HL-60 (cell line): ENCODE data around the gene ANKRD55.

Source experiments
- GABPA ChIP-seq: IDR thresholded peaks from 2 replicates; pipeline ENCODE4 v1.6.1; 2012; ENCODE audit warnings: low read depth
- POLR2AphosphoS5 ChIP-seq: IDR thresholded peaks from 2 replicates; pipeline ENCODE4 v1.6.1; 2012; ENCODE audit warnings: low read depth
- TF ChIP-seq, protein P1 (sequence below): IDR thresholded peaks from one replicate; pipeline ENCODE4 v1.5.1; 2011; ENCODE audit warnings: low read length, control low read depth, inconsistent platforms; ENCODE audit not compliant: insufficient read depth
- TF ChIP-seq, protein P2 (sequence below): IDR thresholded peaks from 2 replicates; pipeline ENCODE4 v1.6.1; 2012; ENCODE audit warnings: low read depth; ENCODE audit not compliant: insufficient replicate concordance

DNA sequence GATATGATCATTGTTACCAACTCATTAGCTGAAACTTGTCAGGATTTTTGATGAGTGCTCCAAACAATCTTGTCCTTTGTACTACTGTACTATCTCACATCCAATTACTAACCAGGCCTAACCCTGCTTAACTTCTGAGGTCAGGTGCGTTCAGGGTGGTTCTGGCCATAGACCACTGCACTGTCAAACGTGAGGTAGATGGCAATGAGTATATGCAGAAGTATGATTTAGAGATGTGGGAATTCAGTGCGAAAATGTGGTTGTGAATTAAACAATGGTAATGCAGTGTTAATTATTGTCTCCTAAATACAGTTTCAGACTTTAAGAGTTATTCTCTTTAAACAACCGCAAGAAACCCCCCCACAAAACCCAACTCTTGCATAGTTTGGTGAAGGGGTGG, 86.5 kb downstream of the ANKRD55 start:
- TF ChIP-seq, protein P1, sequence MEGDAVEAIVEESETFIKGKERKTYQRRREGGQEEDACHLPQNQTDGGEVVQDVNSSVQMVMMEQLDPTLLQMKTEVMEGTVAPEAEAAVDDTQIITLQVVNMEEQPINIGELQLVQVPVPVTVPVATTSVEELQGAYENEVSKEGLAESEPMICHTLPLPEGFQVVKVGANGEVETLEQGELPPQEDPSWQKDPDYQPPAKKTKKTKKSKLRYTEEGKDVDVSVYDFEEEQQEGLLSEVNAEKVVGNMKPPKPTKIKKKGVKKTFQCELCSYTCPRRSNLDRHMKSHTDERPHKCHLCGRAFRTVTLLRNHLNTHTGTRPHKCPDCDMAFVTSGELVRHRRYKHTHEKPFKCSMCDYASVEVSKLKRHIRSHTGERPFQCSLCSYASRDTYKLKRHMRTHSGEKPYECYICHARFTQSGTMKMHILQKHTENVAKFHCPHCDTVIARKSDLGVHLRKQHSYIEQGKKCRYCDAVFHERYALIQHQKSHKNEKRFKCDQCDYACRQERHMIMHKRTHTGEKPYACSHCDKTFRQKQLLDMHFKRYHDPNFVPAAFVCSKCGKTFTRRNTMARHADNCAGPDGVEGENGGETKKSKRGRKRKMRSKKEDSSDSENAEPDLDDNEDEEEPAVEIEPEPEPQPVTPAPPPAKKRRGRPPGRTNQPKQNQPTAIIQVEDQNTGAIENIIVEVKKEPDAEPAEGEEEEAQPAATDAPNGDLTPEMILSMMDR, result no peak
- TF ChIP-seq POLR2AphosphoS5 (no peak), GABPA (no peak)
- TF ChIP-seq, protein P2, sequence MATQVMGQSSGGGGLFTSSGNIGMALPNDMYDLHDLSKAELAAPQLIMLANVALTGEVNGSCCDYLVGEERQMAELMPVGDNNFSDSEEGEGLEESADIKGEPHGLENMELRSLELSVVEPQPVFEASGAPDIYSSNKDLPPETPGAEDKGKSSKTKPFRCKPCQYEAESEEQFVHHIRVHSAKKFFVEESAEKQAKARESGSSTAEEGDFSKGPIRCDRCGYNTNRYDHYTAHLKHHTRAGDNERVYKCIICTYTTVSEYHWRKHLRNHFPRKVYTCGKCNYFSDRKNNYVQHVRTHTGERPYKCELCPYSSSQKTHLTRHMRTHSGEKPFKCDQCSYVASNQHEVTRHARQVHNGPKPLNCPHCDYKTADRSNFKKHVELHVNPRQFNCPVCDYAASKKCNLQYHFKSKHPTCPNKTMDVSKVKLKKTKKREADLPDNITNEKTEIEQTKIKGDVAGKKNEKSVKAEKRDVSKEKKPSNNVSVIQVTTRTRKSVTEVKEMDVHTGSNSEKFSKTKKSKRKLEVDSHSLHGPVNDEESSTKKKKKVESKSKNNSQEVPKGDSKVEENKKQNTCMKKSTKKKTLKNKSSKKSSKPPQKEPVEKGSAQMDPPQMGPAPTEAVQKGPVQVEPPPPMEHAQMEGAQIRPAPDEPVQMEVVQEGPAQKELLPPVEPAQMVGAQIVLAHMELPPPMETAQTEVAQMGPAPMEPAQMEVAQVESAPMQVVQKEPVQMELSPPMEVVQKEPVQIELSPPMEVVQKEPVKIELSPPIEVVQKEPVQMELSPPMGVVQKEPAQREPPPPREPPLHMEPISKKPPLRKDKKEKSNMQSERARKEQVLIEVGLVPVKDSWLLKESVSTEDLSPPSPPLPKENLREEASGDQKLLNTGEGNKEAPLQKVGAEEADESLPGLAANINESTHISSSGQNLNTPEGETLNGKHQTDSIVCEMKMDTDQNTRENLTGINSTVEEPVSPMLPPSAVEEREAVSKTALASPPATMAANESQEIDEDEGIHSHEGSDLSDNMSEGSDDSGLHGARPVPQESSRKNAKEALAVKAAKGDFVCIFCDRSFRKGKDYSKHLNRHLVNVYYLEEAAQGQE, result no peak
